Mesothelial cell of epicardium (in vitro differentiated cells): Measurements from ENCODE around the gene MAPT. TPM values are rescaled to one million over a fixed set of nuclear protein-coding genes. Genes with fewer than 3 reads are reported as not detected.

ENCODE experiments used
- DNase-seq, 2 experiments: peaks; one replicate each; pipeline ENCODE4 v3.0.0; 2021; ENCODE audit warnings: low spot score in 2 of 2; ENCODE audit not compliant: unreplicated experiment in 2 of 2
- H3K27ac Mint-ChIP-seq: 2 replicates; pipeline ENCODE4 v1.8.0; 2021; ENCODE audit warnings: mixed read lengths
- H3K27me3 Mint-ChIP-seq: 2 replicates; pipeline ENCODE4 v1.8.0; 2021; ENCODE audit warnings: low read depth, mixed read lengths
- H3K36me3 Mint-ChIP-seq: 2 replicates; pipeline ENCODE4 v1.8.0; 2021; ENCODE audit warnings: mixed read lengths
- H3K4me1 Mint-ChIP-seq: 2 replicates; pipeline ENCODE4 v1.8.0; 2021; ENCODE audit warnings: mixed read lengths
- H3K4me3 Mint-ChIP-seq: 2 replicates; pipeline ENCODE4 v1.8.0; 2021; ENCODE audit warnings: mild to moderate bottlenecking, moderate library complexity, mixed read lengths
- H3K9me3 Mint-ChIP-seq: 2 replicates; pipeline ENCODE4 v1.8.0; 2021; ENCODE audit warnings: mixed read lengths
- CTCF ChIP-seq: fragments of 200-600 bp; sonication (generic); IDR thresholded peaks from one replicate; pipeline ENCODE4 v1.5.0; 2021; ENCODE audit warnings: antibody characterized with exemption; ENCODE audit not compliant: unreplicated experiment
- total RNA-seq: library from RNA; stranded (reverse); gene quantifications from 3 replicates; pipeline ENCODE4 v1.2.1, GENCODE V29; 2021

Gene MAPT
- total RNA-seq, 1 donor from 2014 or later: 2.8 TPM

GRCh38 chr17:45965812-45966211, 71.5 kb downstream of the MAPT start:
- Mint-ChIP-seq H3K4me1 (peaks cover 11% of the 10 kb centered on the region), H3K27me3 (peaks cover 25% of the 10 kb centered on the region), H3K27ac (no peak overlapping the region), H3K4me3 (no peak overlapping the region), H3K9me3 (peaks cover 6% of the 10 kb centered on the region), H3K36me3 (no peaks in the 10 kb centered on the region)
- no peak for TF ChIP-seq CTCF
- DNase-seq: no peak

DNA sequence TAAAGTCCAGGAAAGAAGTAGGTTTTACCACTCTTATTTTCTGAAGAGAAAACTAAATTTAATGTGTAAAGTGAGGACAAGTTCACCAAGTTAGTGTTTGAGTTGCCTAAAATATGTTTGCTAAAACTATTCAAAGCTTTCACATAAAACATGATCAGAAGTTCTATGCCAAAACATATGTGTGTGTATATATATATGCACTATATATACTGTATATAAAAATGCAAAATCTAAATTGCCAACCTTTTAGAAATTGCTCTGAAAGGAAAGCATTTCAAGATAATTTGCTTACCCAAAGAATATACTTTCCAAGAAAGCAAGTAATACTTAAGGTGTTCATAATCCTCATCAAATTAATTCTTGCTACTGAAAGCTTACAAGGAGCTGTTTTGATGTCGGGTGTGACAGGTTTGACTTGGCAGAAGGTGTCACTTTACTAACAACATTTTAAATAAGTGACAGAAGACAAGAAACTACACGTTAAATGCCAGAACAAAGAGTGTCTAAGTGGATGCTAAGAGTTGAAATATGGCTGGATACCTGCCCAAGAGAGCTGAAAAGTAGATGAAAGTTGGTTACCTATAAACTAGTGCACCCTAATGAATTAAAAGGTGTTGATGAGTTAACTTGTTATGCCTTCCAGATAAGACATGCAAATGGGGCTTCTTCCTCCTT, 72.4 kb downstream of the MAPT start:
- H3K4me3 Mint-ChIP-seq: no peak overlapping the region
- H3K27me3 Mint-ChIP-seq: peaks cover 27% of the 10 kb centered on the region
- H3K27ac Mint-ChIP-seq: no peak overlapping the region
- H3K36me3 Mint-ChIP-seq: no peaks in the 10 kb centered on the region
- DNase-seq: no peak
- TF ChIP-seq CTCF: no peak
- peaks cover 11% of the 10 kb centered on the region for H3K4me1 Mint-ChIP-seq
- peaks cover 6% of the 10 kb centered on the region for H3K9me3 Mint-ChIP-seq

DNA sequence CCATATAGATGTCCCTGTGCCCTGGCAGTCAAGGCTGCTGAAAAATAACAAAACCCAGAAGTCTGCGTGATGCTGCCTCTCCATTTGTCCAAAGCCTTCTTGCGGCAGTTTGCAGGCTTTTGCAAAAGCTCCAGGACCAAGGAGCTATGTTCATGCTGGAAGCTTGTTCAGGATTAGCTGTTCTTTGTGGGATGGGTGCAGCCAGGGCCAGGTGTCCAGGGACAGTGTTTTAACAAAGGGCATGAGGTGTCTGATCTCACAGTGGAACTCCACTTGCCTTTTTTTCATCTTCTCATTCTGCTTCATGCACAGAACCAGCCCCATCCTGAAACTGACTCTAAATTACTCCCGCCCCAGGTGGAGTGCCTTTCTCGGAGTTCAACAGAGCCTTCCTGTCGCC, 73.0 kb downstream of the MAPT start:
- H3K4me1 Mint-ChIP-seq: peaks cover 11% of the 10 kb centered on the region
- no peaks in the 10 kb centered on the region for H3K36me3 Mint-ChIP-seq
- H3K4me3 Mint-ChIP-seq: no peak overlapping the region
- TF ChIP-seq CTCF: no peak
- no peak overlapping the region for H3K27ac Mint-ChIP-seq
- peaks cover 8% of the 10 kb centered on the region for H3K9me3 Mint-ChIP-seq
- H3K27me3 Mint-ChIP-seq: peaks cover 29% of the 10 kb centered on the region
- DNase-seq: no peak

DNA sequence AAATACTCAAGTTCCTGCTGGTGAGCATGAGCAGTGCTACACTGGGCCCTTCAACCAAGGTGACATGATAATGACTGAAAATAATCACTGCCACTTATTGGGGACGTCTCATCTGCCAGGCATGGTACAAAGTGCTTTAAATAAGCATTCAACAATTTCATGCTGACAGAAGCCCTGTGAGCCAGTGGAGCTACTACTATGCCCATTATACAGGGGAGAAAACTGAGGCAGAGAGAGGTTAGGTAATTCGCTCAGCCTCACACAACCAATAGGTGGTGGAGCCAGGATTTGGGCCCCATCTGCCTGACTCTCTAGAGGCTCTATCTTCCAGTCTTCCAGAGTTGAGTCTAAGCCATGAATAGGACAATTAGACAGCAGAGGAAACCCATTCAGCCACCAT, 74.4 kb downstream of the MAPT start:
- H3K4me1 Mint-ChIP-seq: peaks cover 7% of the 10 kb centered on the region
- H3K9me3 Mint-ChIP-seq: peaks cover 11% of the 10 kb centered on the region
- no peak for TF ChIP-seq CTCF
- H3K36me3 Mint-ChIP-seq: no peaks in the 10 kb centered on the region
- no peak overlapping the region for H3K4me3 Mint-ChIP-seq
- H3K27me3 Mint-ChIP-seq: peaks cover 30% of the 10 kb centered on the region
- no peak overlapping the region for H3K27ac Mint-ChIP-seq
- DNase-seq: no peak

DNA sequence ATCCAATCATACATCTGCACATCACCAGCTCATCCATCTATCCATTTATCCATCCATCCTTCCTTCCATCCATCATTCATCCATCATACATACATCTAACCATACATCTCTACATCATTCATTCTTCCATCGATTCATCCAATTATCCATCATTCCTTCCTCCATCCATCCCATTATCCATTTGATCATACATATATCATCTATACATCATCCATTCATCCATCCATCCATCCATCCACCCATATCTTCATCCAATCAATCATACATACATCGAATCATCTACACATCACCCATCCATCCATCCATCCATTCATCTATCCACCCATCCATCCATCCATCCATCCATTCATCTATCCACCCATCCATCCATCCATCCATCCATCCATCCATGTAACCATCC, 75.4 kb downstream of the MAPT start:
- no peaks in the 10 kb centered on the region for H3K36me3 Mint-ChIP-seq
- DNase-seq: no peak
- H3K9me3 Mint-ChIP-seq: peaks cover 11% of the 10 kb centered on the region

More for the DNA sequence above, 75.4 kb downstream of the MAPT start:
- H3K27me3 Mint-ChIP-seq: peaks cover 30% of the 10 kb centered on the region
- no peak for TF ChIP-seq CTCF
- H3K27ac Mint-ChIP-seq: no peak overlapping the region
- no peak overlapping the region for H3K4me3 Mint-ChIP-seq
- H3K4me1 Mint-ChIP-seq: peaks cover 6% of the 10 kb centered on the region
